HG03432 (cell line): ENCODE measurements around the gene GPR12.

Experiments
- ATAC-seq: cut with Tn5 transposase; IDR thresholded peaks from one replicate; pipeline ENCODE4 v1.9.1; 2021; ENCODE audit warnings: mild to moderate bottlenecking, moderate library complexity; ENCODE audit not compliant: unreplicated experiment

Gene GPR12

GRCh38 chr13:26706381-26706780 lies 54.2 kb downstream of the GPR12 start:
- ATAC-seq: no peak

GRCh38 chr13:26705536-26705935 lies 55.0 kb downstream of the GPR12 start:
- no peak for ATAC-seq
